A204.1 (cell line): ENCODE results near the gene STXBP3.

Experiments
- FAIRE-seq: peaks from 2 replicates; lab custom pipeline; 2012; peaks lifted over from hg19 to GRCh38; lab: Jason Lieb, UNC

Gene STXBP3

GRCh38 chr1:108803548-108803947 lies 57.1 kb downstream of the STXBP3 start:
- FAIRE-seq: no peak

DNA sequence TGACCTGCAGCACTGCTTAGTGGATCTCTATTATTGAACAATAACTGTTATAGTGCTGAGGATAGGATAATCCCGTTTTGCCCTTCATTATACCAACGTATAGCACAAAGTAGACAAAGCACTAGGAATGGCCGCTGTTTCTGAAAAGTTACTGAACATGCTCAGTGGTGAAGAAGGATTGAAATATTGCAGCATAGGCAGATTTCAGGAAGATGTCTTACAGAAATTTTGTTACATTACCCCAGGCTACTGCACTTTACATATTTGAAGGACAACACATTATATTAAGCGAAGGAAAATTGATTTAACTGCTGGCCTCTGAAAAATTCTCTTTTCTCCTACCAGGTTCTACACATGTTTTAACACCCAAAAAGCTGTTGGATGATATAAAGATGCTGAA lies 62.0 kb downstream of the STXBP3 start:
- FAIRE-seq: no peak

GRCh38 chr1:108811611-108812010 lies 65.1 kb downstream of the STXBP3 start:
- FAIRE-seq: no peak

DNA sequence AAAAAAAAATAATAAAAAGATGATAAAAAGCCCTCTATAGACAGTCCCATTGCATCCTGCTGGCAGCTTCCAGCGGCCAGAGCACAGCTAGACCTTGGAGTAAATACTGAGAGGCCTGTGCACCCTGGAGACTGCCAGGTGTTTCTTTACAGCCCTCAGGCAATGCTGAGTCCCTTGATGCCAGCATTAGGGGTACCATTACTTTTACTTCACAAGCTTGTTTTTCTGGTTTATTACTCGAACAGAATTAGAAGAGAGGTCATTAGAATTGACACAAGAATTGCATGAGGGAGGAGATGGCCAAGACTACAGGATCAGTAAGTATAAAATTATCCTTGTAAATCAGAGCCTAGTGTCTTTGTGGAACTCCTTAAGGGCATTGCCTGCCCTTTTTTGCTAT lies 66.9 kb downstream of the STXBP3 start:
- no peak for FAIRE-seq

DNA sequence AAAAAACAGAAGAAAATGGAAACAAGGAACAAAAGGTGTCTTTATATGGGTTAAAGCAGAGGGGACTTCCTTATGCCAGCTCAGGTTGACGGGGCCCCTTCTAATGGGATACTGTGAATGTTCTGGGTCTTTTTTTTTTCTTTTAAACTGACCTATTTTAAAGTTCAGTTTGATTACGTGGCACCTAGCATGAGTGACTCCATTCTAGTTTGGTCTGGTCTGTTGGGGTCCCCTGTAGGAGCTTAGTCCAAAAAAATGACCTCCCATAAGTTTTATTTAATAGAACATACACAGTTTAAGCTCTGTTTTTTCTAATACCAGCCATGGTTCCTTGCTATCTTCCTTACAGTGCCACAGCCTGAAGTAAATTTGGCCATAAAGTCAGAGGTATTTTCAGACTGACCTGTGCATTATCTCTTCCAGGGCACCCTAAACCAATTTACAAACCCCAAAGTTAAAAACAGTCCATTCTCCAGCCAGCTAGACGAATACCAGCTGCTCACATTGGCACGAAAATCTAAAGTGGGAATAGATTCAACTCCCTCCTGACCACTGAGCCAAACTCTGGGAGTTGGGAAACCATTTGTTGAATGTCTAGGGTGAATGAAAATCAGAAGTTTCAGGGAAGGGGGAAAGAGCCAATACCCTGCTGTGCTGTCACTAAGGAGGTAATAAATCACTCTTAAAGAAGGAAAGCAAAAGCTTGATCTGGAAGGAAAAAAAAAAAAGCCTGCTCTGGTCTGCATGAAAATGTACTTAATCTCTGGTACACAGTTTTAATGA lies 68.1 kb downstream of the STXBP3 start:
- FAIRE-seq: no peak

GRCh38 chr1:108815566-108815965 lies 69.1 kb downstream of the STXBP3 start:
- FAIRE-seq: peak; percentile 11

- no peak for FAIRE-seq
These were observed 69.8 kb downstream of the STXBP3 start for GRCh38 chr1:108816049-108816893.

DNA sequence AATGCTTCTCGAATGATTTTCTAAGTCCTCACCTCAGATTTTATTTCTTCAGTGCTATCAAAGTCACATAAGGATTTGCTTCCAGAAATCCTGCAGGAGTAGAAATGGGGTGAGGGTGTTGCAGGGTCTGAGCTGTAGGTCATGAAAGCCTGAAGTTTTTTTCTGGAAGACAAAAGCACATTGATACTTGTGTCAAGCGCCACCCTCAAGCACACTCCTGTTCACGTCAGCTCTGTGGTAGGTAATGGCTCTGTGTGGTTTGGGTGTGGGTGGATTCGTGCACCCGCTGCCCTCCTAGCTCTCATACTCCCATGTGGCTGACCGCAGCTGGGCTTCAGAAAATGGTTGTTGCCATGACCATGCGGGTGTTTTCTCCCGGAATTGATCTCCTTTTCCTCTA lies 70.5 kb downstream of the STXBP3 start:
- FAIRE-seq: no peak

DNA sequence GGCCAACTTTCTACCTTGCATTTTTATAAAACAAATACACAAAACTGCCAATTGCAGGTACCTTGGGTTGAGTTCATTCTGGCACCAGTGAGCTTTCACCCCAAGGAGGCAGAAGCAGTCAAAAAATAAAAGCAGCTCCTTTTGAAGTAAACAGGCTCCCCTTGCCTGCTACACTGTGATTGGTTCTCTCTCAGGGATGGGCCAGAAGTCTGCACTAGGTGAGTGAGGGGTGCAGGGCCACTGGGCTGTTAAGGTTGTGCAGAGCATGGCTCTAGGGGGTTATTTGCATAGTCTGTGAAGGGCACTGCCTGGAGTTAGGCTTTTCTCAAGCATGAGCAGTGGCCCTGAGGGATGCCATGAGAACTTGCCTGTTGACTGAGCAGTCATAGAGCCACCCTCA lies 71.3 kb downstream of the STXBP3 start:
- no peak for FAIRE-seq

- FAIRE-seq: no peak
These were observed 73.4 kb downstream of the STXBP3 start for GRCh38 chr1:108819878-108820277.

DNA sequence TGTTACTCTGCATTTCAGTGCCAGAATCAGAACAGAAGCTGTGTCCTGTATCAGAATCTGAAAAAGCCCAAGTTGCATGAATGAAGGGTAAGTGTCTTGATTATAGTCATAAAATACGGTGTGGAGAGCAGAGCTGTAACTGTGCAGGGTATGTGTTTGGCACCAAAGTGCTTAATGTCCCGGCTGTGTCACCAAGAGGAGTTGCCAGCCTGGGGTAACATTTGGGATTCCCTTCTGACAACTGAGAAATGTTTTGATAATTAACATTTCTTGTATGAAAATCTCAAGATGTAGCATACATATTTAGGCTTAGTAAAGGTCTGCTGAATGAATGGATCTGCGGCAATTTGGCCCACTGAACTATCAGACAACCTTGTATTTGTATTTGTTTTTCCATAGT lies 77.2 kb downstream of the STXBP3 start:
- no peak for FAIRE-seq

- no peak for FAIRE-seq
These were observed 77.6 kb downstream of the STXBP3 start for GRCh38 chr1:108824051-108824450.

- no peak for FAIRE-seq
These were observed 79.7 kb downstream of the STXBP3 start for GRCh38 chr1:108826081-108826635.

DNA sequence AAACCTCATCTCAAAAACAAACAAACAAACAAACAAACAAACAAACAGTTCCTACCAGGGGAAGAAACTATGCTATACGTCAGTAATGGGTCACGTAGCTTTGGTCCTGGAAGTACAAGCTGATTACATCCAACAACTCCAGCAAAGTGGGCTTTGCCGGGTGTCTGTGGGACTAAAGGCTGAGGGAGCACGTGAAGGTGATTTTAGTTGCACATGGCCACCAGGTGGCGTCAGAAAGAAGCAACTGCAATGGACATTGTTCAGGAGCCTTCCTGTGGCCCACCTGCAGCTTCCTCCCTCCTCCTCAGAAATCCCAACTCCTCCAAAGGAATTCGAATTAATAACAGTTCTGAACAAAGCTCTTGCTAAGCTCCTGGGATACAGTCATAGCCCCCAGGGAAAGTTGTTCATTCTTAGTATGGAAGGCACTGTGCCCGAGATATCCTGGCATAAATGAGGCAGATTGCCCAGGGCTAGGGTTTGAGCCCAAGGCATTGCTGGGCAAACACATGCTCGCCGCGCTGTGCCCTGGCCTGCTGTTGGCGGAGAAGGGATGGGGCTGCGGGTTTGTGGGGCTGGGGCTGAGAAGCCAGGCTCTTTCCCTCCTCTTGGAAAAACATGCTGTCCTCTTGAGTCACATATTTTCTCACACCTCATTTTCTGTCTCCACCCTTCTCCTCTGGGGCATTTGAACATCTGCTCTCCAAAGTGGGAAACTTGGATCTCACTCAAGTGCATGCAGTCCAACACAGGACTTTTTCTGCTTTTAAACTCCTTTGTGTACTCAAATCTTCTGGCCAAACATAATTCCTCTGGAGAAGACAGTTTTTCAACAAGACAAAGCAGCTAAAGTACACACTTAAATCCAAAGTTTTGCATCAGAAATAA lies 81.8 kb downstream of the STXBP3 start:
- no peak for FAIRE-seq

GRCh38 chr1:108829498-108829916 lies 83.0 kb downstream of the STXBP3 start:
- no peak for FAIRE-seq

DNA sequence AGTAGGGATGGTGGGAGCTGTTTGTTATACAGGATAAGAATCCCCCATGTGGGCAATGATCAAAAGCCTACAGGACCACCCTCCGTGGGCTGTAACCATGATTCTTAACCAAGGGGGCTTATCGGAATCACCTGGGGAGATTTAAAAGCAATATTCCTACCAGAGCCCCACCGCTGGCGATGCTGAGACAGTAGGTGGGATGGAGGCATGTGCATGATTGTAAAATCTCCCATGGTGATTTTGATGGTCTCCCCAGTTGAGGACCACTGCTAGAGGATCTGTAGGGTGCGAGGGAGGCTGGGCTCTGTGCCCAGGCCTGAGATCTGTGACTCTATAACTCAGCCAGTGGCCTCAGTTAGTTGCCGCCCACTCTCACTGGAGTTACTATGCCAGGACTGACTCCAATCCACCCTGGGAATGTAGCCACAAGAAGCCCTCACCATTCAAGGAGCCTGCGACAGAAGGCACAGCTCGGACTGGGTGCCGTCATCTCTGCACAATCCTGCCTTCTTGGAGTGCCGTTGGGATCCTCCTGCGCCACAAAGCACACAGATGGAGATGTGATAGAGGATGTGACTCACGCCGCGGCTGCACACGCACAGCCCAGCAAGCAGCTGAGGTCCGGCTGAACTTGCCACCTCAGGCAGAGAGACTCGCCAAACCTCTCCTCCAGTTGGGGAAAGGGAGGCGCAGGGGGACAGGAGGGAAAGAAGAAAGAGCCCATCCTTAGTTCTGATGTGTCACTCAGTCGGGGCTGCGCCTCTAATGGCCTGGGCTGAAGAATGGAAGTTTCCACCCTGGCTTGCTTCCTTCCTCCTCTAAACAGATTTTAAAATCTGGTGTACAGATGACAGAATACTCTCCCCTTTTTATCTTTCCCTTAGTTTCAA lies 83.9 kb downstream of the STXBP3 start:
- no peak for FAIRE-seq

- no peak for FAIRE-seq
These were observed 84.8 kb downstream of the STXBP3 start for GRCh38 chr1:108831225-108831624.

- no peak for FAIRE-seq
These were observed 86.5 kb downstream of the STXBP3 start for GRCh38 chr1:108832929-108833328.

- no peak for FAIRE-seq
These were observed 95.2 kb downstream of the STXBP3 start for GRCh38 chr1:108841703-108842102.

DNA sequence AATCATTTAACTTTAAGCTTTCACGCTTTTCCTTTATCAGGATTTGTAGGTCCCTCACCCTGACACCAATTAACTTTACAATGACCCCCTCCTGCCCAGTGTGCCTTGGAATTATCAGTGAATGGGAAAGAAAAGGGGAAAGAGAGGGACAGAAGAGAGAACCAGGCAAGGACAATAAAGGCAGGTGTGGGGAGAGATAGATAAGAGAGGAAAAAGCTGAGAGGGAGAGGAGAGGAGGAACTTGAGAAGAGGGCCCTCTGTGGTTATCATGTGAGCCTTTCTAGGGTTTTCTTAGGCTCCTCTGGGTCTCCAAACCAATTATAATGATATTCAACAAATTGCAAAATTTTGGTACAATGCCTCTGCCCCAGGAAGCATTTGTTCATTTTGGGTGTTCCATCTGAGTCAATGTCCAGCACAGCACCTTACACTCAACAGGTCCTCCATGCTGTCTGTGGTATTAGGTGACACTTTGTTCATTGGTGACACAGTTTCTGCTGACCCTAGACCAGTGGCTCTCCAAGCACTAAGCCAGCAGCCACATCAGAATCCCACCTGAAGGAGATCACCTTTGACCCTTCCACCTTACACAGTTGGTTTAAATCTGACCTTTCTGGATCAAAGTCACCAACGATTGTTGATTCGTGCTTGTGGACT lies 96.2 kb downstream of the STXBP3 start:
- FAIRE-seq: no peak
